NCI-H1417 (cell line): ENCODE measurements around the gene SLX4.
"Not testable (repeated sequence)": the region's sequence is repeated elsewhere in the genome, so short reads cannot be mapped to it uniquely, and the experiment has no call there.

Experiments used
- DNase-seq, 3 experiments: peaks; one replicate each; lab custom pipeline; 2025; lab: John Stamatoyannopoulos, UW

Gene SLX4

DNA sequence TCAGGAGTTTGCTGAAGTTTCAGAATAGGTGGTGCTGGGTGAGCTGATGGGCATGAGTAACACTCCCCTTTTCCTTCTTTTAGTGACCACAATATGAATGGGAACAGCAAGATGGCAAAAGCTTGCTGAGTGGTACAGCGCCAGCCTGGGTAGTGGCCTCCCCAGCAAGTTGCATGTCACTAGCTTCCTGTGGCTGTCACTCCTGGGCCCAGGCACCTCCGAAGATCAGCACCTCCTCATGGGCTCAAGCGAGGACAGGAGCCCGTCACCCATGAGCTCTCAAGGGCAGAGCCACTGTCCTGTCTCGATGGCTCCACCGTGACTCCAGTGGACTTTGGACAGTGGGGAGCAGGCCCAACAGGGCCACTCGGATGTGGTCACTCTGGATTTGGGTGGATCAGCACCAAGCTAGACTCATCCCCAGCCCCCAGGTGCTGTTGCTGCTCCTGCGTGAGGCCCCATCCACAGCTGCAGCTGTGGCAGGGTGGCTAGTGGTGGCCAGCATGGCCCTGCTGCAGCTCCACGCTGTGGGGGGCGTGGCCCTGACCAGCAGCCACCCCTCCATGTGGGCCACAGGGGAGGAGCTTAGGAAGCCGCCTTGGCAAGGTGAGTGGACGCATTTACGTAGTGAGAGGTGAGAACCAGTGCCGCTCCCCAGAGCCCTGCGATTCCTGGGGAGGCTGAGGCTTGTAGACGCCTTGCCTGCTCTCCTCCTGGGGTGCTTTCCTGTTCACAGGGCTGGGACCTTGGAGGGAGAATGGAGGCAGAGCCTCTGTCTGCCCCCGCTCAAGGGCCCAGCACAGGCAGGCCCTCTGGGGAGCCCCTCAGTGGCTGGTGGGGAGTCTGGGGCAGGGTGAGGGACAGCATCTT lies 29.5 kb upstream of the SLX4 start:
- DNase-seq, result no peak

DNA sequence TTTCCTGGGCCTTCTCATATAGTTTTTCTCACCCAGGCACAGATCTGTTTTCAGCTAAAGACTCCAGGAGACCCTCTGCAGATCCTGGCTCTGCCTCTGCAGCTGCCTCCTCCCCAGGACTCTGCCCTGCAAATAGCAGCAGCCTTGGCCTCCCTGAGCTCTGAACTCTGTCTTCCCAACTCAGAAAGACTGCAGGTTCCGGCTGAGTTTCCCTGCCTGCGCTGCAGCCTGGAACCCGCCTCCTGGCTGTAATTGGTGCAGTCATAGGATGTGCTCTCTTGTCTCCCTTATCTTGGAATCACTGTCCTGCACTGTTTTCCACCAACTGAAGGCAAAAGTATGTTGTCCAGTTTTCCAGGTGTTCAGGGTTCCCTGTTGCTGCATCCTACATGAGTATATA lies 28.8 kb upstream of the SLX4 start:
- no peak for DNase-seq

DNA sequence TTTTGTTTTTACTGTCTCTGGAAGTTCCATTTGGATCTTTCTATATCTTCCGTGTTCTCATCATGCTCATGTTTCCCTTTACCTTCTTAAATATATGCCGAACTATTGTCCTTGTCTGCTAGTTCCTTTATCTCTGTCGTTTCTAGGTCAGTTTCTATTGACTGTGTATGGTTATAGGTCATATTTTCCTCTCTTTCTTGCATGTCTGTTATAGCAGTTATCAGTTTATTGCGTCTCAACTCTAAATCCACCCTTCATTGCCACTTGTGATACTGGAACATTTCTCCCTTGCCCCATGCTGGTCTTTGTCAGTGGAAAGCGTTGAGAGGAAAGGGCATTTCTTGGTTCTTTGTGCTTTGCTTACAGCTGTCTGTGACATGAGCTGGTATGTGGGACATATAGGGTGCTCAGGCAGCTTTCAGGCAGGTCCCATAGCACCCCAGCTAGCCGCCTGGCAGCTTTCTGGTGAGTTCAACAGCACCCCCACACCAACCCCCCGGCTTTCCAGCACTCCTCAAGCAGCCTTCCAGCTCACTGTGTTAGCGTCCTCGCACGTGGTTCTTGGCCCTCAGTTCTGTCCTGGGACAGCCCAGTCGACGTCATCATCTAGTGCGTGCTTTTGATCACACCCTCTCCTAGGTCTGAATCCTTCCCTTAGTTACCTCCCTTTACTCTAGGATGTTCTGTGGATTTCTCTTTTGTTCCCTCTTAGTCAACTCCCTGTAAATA lies 27.7 kb upstream of the SLX4 start:
- DNase-seq, result no peak

DNA sequence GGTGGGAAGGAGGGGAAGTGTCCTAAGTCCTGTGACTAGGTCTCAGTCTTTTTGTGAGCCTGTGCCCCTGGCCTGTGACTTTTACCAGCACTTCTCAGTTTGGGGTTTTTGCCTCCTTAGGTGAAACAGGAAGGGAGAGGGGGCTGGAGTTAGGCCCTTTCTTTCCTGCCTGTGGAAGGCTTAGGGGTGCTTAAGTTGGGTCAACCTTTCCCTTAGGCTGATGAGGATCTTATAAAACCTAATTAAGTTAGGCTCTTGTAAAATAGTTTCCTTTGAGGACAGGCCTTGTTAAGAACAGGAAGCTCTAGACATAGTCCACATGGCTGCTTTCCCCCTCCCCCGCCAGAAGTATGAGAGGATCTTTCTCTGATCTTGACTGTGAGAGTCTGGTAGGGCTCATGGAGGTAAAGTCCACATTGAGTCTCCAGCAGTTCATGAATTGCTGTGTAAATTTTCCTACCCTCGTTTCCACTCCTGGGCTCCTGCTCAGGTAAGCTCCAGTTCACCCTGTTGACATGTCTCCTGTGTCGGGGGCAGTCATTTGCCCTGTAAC lies 26.0 kb upstream of the SLX4 start:
- DNase-seq, result no peak

DNA sequence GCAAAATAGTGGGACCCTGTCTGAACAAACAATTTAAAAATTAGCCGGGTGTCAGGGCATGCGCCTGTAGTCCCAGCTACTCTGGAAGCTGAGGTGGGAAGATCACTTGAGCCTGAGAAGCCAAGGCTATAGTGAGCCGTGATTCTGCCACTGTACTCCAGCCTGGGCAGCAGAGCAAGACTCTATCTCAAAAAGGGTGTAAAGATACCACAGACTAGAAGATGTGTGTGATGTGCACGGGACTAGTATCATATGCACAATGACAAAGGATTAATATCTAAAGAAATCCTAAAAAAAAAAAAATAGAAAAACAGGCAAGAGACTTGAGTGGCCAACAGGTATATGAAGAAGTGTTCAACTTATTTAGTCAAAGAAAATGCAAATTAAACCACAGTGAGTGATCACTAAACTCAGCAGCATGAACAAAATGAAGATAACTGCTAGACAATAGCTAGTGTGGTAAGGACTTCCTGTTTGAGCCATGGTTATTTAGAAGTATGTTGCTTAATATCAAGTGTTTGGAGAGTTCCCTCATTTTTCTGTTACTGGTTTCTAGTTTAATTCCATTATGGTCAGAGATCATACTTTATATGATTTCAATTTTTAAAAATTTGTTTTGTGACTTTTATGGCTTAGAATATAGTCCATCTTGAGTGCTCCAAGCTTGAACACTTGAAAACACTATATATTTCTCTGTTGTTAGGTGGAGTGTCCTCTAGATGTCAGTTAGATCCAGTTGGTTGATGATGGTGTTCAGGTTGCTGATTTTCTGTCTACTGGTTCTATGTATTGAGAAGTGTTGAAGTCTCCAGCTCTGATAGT lies 14.7 kb upstream of the SLX4 start:
- no peak for DNase-seq

DNA sequence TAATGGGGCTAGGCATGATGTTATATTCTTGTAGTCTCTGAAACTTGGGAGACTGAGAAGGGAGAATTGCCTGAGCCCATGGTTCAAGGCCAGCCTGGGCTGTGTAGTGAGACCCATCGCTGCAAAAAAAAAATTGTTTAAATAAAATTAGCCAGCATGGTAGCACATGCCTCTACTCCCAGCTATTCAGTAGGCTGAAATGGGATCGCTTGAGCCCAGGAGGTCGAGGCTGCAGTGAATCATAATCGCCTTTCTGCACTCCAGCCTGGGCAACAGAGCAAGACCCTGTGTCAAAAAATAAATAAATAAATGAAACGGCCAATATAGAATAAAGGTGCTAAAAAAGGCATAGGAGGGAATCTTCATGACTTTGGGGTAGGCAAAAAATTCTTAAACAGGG lies 13.9 kb upstream of the SLX4 start:
- no peak for DNase-seq

DNA sequence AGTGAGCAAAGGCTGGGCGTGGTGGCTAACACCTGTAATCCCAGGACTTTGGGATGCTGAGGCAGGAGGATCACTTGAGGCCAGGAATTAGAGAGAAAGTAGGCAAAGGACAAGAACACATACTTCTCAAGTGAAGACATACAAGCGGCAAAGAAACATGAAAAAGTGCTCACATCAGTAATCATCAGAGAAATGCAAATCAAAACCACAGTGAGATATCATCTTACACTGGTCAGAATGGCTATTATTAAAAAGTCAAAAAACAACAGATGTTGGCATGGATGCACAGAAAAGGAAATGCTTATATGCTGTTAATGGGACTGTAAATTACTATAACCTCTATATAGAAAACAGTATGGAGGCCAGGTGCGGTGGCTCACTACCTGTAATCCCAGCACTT lies 12.2 kb upstream of the SLX4 start:
- DNase-seq, result no peak

DNA sequence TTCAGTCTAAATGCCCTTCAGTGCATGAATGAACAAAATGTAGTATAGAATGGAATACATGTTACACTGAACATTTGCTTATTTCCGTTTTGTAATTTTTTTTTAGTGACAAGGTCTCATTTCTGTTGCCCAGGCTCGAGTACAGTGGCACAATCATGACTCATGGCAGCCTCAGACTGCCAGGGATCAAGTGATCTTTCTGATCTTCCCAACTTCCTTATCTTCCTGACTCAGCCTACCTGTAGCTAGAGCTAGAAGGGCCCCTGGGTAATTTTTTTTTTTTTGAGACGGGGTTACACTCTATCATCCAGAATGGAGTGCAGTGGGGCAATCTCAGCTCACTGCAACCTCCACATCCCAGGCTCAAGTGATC lies 7.3 kb upstream of the SLX4 start:
- DNase-seq, result no peak

DNA sequence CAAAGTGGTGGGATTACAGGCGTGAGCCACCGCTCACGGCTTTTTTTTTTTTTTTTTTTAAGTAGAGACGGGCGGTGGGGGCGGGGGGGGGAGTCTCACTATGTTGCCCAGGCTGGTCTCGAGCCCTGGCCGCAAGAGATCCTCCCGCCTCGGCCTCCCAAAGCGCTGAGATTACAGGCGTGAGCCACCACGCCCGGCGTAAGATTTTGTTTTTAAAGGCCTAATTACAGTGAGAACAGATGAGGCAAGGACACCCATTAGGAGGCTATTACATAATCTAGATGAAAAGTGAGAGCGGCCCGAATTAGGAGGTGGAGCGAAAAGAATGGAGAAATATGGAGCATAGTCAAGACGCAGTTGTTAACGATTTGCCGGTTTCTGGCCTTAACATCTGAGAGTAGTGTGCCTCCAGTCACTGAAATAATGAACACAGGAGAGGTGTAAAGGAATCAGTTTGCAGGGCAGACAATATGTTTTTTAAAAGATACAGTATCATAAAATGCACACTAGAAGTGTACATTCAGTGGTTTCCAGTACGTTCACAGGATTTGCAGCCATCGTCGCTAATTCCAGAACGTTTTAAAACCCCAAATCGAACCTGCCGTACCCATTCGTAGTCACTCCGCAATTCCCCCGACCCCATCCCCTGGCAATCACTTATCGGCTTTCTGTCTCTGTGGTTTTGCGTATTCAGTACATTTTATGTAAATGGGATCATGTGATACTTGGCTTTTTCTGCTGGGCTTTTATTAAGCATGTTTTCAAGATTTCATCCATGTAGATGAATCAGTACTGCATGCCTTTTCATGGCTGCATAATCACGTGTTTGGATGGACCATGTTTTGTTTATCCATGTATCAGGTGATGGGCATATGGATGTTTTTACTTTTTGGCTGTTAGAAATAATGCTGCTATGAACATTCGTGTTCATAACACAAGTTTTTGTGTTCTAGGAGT lies 1.4 kb upstream of the SLX4 start:
- no peak for DNase-seq

DNA sequence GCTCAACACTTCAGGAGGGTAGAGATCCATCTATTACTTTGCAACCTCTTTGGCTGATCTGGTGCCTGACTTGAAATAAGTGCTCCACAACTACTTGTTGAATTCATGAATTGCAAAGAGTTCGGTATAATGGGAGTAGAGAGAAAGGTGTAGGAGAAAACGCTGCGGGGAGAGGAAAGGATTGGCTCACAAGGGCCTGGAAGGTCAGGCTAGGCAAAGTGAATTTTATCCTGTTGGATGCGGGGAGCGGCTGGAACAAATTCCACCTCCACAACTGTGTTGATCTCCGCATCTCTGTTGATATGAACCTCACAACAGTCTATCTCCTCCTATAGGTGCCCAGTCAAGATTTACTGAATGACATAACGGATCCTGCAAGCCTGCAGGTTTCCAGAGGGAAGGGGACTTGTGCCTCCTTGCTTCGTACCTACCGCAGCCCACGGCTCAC lies 684 bp downstream of the SLX4 start:
- DNase-seq, result peak in 1 of 3 experiments; percentile 38

DNA sequence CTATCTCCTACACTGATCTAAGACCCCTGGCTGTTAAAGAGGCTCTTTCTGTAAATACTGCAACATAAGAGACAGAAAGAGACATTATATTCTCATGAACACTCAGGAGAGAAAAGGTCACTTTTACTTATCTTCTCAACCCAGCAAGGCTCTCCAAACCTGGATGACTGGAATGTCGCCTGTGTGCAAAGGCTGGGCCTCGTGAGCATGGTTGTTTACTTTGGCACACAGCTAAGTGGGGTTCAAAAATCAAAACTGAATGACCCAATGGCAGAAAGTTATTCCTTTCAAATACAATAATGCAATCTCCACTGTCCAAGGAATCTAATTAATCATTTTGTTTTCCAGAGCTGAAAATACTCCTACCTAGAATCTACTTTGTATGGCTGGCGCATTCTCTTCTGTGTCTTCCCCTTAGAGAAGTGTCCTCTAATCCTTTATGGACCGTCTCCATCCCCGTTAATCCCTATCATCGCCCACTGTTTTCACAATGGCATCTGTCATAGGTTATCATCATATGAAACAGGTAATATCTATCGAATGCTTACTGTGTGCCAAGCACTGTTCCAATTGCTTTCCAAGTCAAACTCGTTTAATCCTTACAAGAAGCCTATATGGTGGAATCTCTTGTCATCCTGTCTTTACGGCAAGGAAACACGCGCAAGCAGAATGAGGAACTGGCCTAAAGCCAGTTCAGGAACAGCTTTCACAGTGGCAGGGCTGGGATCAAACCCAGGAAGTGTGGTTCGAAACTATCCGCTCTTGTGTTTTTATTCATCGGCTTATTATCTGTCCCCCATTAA lies 1.3 kb downstream of the SLX4 start:
- DNase-seq, result no peak

DNA sequence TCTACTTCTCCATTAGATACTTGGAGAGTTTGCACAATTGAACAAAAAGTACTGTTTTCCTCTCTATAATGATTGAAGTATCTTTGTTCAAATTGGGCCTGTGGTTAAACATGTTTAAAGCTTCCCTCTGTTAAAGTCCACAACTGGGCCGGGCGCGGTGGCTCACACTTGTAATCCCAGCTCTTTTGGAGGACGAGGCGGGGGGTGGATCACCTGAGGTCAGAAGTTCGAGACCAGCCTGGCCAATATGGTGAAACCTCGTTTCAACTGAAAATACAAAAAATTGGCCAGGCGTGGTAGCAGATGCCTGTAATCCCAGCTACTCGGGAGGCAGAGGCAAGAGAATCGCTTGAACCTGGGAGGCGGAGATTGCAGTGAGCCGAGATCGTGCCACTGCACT lies 2.4 kb downstream of the SLX4 start:
- DNase-seq, result not testable (repeated sequence)

DNA sequence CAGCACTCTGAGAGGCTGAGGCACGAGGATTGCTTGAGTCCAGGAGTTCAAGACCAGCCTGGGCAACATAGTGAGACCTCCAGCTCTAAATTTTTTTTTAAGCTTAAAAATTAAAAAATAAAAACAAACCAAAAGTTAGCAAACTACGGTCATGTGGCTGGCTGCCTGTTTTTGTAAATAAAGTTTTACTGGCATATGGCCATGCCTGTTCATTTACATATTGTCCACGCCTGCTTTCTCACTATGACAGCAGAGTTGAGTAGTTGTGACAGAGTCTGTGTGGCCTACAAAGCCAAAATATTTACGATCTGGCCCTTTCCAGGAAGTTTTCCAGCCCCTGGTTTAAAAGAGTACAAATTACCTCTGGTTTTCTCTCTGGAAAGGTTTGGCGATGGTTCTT lies 3.3 kb downstream of the SLX4 start:
- DNase-seq, result no peak

DNA sequence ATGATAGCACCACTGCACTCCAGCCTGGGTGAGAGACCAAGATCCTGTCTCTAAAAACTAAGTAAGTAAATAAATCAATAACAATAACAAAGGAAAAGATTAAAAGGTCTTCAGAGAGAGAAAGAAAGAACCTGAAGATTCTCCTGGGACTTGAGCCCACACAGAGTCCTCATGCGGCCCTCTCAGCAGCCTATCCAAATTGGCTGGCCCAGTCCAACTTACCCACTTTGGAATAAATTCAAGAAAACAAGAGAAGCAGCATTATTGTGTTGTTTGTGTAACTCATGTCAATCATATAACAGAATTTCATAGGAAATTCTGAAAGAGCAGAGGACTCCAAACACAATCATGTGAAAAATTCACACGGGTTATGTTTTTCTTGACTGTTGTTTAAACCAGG lies 3.8 kb downstream of the SLX4 start:
- DNase-seq, result no peak

DNA sequence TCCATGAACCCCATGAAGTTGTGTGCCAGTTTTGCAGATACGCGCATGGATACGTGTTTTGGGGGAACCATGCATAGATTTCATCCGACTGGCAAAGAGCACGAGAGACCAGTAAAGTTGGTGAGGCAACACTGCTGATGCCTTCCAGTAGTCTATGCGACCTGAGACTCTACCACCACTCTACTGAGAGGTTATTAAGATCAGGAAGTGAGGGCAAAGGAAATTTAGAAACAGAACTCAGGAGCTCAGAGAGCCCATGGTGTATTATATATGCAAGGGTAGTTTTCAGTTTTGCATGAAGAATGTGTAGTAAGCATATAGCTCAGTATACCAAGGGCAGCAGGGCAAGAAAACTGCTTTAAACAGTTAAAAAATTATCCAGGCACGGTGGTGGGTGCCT lies 4.2 kb downstream of the SLX4 start:
- DNase-seq, result no peak

DNA sequence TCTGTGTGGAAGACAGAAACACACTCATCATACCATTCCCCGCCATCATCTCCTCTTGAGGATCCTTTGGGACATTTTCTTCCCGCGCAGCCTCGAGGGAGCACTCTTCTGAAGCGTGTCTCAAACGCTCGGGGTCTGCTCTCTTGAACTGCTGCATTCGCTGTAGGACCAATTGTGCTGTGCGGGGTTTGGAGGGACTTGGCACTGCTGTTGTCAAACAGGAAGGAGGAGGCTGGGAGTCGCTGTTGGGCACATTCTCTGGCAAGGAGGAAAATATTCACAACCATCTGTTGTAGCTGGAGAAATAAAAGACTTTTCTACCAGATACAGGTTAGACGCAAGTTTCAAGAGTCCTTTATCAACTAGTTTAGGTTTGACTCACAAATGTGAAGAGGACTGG lies 5.0 kb downstream of the SLX4 start:
- no peak for DNase-seq

DNA sequence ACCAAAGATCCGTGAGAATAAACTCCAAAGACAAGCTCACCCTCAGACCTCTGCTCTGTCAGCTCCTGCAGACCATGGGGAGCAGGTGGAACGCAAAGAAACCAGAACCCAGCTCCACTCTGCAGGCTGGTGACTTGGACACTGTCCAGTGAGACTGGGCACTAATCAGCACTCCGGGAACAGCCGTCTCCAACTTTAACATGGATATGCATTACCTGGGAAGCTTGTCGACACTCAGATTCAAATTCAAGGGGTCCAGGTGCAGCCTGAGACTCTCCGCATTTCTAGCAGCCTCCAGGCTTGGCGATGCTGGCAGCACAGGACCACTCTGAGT lies 9.1 kb downstream of the SLX4 start:
- DNase-seq, result no peak

DNA sequence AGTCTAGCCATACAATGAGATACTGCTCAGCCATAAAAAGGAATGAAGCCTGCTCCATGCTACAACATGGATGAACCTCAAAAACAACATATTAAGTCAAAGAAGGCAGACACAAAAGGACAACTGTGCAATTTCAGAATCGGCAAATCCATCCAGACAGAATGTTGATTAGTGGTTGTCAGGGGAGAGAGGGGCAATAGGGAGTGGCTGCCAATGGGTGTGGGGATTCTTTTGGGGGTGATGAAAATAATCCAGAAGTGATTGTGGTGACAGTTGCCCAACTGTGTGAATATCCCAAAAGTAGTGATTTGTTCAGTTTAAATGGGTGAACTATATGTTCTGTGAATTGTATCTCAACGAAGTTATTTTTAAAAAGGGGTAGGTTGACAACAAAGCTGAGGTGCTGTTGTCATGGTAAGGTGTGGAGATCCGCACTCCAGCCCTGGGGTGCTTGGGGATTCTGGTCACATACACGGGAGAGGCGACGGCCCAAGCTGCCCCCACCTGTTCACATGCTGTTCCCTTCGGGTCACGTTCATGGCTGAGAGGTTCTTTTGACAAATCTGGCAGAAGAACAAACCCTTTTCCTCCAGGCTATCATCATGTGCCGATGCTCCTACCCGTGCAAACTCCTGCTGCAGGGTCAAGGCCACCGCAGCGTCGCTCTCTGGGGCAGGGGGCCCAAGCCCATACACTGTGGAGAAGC lies 9.6 kb downstream of the SLX4 start:
- no peak for DNase-seq

DNA sequence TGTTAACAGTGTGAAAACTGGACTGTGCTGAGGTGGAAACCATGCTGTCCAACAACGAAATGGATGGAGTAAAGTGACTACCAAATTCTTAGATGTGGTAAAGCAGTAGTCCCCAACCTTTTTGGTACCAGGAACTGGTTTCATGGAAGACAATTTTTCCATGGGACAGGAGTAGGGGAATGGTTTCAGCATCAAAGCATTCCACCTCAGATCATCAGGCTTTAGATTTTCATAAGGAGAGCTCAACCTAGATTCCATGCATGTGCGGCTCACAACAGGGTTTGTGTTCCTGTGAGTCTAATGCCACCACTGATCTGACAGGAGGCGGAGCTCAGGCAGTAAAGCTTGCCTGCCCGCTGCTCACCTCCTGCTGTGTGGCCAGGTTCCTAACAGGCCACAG lies 11.5 kb downstream of the SLX4 start:
- DNase-seq, result no peak

DNA sequence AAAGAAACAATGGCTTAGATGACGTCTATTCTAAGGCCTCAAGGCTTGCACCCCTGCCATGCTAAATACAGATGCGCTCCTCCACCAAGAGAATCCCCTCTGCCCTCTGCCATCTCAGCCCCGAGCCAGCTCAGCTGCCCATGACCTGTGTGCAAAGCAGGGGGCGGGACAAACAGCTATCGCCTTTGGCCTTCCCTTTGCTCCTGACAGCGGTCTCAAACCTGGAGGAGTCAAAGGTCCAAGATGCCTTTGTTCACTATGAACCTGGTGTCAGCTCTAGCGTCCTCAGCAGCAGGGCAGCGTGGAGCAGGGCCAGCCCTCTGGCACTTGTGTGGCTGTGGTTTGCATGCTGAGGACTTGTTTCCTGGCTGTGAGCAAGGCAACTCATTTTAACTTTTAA lies 12.3 kb downstream of the SLX4 start:
- DNase-seq, result no peak
